ENCODE results near the gene B3GALT2.
A peak's percentile ranks its signal among the peaks of the same experiment; 100 is the strongest.
"Not testable (repeated sequence)": the region's sequence is repeated elsewhere in the genome, so short reads cannot be mapped to it uniquely, and the experiment has no call there.

Gene B3GALT2, protein sequence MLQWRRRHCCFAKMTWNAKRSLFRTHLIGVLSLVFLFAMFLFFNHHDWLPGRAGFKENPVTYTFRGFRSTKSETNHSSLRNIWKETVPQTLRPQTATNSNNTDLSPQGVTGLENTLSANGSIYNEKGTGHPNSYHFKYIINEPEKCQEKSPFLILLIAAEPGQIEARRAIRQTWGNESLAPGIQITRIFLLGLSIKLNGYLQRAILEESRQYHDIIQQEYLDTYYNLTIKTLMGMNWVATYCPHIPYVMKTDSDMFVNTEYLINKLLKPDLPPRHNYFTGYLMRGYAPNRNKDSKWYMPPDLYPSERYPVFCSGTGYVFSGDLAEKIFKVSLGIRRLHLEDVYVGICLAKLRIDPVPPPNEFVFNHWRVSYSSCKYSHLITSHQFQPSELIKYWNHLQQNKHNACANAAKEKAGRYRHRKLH

DNA sequence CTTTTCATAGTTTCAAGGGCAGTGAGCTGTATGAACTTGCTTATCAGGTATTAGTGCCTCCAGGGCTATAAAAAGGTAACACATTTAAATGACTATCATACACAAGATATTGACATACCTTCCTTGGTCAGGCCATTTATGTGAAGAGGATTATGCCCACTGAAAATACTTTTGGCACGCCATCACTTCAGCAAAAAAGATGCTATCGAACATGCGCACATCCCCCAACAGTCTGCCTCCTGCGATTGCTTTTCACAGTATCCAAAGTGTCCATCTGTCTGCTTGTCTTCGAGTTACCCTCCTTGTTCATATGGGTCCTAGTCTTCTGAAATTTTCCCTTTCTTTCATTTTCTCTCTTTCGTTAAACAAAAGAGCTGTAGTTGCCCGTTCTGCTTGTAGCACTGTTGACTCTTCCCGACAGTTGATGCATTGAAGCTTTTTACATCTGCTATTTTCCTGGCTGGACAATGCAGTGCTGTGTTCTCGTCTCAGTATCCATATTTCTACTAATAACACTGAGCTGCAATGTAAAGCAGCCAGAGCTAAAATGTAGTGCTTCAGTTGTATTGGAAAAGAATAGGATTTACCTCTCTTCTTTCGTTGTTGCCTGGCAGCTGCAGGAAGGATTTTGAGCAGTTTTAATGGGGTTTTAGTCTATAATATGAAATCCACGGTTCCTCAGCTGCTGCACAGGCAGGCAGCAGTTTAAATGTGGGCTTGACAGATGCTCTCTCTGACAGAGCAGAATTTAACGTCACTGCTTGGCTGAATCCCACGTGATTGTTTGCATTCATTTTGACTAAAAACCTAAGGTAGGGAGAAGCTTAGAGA lies at the start of gene B3GALT2:
Gene B3GALT2 (minus strand): TSS at position 713 of the 831 bp plus-strand sequence. CDS start 5,051 bp downstream, outside the sequence.
- peak; percentile 50 for DNase-seq (ENCODE audit: low read depth)

DNA sequence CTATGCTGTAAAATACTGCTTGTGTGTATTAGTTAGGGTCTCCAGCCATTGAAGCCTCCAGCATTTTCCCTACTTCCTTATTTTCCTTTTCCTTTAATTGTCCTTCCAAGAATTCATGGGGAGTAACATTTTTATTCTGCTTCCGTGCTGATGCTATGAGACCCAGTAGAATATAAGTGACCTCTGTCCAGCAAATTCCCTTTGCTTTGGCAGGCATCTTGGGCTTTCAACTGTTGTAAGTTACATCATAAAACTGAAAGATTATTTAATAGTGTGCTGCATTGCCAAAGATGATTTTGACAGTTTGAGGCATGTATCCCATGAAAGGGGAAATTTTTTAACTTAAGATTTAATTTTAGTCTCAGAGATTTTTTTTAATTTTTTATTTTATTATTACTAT lies 48.1 kb upstream of the B3GALT2 start:
- DNase-seq (ENCODE audit: low read depth), result no peak

DNA sequence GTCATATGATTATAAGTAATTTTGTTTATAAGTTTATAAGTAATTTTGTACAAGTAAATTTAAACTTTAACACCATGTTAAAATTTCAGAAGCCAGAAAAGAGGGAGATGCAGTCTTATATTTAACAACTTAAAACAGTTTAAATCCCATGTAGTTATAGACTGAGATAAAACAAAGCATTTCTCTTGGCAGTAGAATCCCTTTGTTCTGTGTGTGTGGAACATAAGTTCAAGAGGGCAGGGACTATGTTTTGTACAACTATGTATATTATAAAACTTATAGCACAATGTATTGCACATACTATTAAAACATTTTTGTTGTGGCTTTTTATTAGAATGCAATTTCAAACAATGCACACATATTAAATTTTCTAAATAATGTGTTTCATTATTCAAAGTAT lies 44.7 kb upstream of the B3GALT2 start:
- DNase-seq (ENCODE audit: low read depth), result not testable (repeated sequence)

DNA sequence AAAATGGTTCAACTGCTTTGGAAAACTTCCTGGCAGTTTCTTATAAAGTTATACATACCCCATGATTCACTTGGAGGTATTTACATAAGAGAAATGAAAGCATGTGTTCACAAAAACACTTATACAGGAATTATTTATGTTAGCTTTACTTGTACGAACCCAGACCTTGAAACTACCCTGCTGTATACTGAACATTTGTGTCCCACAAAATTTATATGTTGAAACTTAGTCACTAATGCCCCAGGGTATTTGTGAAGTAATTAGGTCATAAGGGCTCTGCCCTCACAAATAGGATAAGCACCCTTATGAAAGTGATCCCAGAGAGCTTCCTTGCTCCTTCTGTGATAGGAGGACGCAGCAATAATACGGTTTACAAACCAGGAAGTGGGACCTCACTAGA lies 42.7 kb upstream of the B3GALT2 start:
- no peak for DNase-seq (ENCODE audit: low read depth)

DNA sequence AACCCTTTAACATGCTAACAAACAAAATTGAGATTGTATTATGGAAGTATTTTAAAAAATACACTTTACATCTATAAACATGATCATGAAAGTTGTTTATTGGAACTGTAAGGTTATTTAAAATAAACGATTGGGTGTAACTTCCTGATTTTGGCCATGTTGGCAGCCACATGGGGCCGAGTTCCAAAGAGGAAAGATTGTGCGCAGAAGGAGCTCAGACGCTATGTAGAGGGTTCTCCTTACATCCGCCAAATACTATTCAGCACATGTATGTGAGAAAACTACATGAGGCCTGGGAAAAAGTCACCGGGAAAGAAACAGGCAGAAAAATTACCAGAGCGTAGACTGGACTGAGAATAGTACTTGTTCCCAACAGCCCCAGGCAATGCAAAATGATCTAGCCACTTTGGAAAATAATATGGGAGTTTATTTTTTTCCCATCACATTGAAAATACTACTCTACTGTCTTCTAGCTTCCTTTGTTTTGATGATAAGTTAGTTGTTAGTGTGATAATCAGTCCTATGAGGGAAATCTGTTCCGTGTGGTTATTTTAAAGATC lies 35.7 kb upstream of the B3GALT2 start:
- DNase-seq (ENCODE audit: low read depth), result no peak

DNA sequence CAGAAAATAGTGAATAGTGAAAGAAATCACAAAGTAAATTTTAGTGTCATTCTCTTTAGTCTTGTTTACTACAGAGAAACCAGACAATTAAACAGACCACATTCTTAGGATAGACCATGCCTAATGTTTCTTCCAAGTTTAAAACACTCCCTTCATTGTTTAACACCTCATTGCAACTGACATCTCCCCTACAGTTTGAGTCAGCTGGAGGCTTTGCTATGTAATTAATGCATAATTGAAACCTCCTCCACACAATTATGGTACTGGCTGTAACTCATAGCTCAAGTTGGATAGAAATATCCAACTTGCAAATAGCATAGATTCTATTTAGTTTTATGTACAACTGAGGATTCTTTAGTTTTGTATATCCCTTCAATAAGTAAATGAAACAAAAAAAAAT lies 35.2 kb upstream of the B3GALT2 start:
- DNase-seq (ENCODE audit: low read depth), result peak; percentile 15

DNA sequence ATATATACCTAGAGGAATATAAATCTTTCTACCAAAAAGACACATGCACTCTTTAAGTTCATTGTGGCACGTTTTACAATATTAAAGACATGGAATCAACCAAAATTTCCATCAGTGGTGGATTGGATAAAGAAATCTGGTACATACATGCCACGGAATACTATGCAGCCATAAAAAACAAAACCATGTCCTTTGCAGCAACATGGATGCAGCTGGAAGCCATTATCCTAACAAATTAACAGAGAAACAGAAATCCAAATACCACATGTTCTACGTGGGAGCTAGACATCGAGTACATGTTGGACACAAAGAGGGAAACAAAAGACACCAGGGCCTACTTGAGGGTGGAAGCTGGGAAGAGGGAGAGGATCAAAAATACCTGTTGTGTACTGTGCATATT lies 33.0 kb upstream of the B3GALT2 start:
- no peak for DNase-seq (ENCODE audit: low read depth)

DNA sequence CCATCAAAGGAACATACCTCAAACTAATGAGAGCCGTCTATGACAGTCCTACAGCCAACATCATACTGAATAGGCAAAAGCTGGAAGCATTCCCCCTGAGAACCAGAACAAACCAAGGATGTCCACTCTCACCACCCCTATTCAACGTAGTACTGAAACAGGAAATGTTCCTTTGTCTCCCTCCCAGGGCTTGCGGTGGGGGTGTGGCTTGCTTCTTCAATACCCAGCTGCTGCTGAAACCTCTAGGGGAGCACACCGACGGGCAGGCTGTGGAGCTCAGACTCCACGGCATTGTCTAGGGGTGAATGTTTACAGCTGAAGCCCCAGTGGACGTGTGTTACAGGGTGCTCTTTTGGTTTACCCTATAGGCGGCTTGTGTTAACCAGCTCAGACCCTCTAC lies 30.5 kb upstream of the B3GALT2 start:
- DNase-seq (ENCODE audit: low read depth), result no peak

DNA sequence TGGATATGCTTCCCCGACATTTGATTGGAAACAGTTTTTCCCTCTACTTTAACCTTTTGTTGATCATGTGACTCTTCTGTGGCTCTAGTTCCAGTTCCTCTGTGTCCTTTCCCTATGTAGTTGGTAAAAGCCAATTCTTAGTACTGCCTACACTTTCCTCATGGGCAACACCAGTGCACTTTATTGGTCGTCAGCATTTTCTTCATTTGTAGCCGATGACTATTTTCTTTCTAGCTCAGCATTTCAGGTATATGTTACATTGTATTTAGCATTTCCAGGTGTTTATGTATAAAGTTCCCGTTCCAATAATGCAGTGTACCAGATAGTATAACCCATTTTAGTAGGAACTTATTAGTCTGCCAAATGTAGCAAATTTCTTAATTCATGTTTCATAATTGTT lies 27.6 kb upstream of the B3GALT2 start:
- no peak for DNase-seq (ENCODE audit: low read depth)

DNA sequence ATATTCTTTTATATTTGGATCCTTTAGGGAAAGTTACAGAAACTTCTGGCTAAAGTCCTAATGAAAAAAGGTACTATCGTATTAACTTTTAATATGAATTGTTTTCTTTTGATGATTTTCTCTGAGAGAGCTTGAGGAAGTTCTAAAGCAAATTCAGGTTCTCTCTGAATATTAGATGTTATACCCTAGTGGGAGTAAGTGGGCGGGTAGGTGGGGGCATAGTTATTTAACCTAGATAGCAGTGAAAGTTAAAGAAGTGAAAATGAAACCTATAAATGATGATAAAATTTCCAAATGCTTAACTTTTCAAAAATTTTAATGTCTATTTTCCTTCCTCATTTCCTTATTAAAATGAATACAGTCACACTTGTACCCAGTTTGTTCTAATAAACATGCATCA lies 26.2 kb upstream of the B3GALT2 start:
- DNase-seq (ENCODE audit: low read depth), result no peak

DNA sequence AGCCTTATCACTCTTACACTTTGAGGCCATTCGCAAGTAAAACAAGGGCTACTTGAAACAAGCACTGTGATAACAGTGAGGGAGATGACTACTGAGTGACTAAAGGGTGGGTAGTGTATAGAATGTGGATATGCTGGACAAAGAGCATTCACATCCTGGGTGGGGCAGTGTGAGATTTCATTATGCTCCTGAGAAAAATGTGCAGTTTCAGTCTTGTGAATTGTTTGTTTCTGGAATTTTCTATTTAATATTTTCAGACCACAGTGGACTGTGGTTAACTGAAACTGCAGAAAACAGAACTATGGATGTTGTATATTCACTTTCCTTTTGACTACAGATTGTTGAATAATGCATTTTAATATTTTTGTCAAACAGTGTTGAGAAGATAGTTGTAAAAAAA lies 25.1 kb upstream of the B3GALT2 start:
- peak; percentile 73 for DNase-seq (ENCODE audit: low read depth)

DNA sequence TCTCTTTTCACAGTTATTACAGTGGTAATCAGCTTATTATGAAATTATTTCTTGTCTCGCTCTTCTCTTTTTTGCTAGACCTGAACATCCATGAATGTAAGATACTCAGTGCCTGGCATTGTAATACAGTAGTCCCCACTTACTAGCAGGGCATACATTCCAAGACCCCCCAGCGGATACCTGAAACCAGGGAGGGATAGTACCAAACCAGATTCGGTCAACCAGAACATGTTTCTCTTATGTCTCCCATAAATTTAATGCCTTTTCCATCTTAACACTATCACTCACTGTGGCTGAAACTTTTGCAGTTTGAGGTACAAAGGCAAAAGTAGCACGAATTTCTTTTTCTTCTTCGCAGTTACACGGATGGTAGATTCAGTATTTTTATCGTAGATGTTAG lies 24.6 kb upstream of the B3GALT2 start:
- DNase-seq (ENCODE audit: low read depth), result no peak

DNA sequence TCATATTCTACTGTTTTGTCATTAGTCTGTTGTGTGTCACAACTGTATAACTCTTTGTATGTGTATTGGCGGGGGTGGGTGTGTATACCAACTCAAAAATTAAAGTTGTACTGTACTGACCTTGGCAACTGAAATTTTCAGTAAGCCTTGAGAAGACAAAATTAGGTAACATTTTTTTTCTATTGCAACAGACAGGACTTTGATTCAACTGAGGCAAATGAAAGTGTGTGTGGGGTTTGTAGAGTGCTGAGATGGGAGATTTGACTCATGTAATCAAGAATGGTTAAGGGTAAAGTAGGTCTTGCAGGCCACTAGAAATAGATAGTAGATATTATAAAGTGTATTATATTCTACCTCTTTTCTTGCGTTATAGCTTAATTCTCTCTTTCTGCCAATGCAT lies 14.6 kb upstream of the B3GALT2 start:
- no peak for DNase-seq (ENCODE audit: low read depth)

DNA sequence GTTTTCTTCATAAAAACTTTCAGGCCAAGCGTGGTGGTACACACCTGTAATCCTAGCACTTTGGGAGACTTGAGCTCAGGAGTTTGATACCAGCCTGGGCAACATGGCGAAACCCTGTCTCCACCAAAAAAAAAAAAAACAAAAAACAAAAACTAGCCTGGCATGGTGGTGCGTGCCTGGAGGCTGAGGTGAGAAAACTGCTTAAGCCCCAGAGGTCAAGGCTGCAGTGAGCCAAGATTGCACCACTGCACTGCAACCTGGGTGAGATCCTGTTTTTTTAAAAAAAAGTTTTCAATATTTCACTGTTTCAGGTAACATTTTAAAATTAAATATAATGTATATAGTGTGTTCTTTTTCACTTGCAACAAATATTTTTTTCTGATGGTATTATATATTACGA lies 13.5 kb upstream of the B3GALT2 start:
- DNase-seq (ENCODE audit: low read depth), result no peak

DNA sequence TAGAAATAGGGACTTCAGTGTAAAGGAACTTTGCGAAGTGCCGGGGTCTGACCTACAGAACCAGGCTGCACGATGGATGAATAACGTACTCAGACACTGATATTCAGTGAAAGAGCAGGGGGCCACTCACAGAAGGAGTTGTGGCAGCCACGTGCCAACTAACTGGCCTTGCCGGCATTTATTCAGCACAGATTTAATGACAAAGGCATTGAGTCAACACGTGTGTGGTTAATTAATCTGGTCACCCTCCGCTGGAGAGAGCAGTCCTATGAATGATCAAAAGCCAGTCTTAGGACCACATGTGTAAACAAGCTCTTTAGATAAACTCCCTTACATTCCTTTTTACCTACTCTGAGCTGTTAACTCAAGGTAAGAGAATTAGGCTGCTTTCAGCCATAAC lies 6.2 kb upstream of the B3GALT2 start:
- DNase-seq (ENCODE audit: low read depth), result no peak

DNA sequence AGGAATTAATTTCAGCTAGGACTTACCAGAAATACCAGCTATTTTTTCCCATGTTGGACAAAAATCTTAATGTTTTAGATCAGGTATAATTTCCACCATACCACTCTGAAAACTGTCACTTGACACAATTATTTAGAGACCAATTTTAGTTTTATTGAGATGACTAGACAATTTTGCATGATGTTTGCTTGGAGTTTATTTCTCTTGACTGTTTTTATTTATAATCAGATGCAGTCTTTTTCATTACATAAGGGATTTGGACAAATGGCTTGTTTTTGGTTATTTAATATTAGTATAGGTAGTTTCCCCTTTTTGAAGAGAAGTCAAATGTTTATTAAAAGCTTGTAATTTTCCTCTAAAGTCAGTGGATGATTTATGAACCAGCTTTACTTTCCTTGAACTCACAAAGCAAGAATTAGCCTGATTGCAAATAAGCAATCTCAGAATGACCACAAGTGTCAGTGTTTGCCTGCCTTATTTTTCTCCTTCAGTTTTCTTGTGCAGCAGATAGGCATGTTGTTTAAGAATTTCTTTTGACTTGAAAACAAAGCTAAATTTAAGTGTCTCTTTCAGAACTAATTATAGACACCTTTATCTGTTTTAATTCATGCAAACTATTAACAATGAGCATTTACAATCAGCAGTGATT lies 3.8 kb upstream of the B3GALT2 start:
- peak; percentile 76 for DNase-seq (ENCODE audit: low read depth)

DNA sequence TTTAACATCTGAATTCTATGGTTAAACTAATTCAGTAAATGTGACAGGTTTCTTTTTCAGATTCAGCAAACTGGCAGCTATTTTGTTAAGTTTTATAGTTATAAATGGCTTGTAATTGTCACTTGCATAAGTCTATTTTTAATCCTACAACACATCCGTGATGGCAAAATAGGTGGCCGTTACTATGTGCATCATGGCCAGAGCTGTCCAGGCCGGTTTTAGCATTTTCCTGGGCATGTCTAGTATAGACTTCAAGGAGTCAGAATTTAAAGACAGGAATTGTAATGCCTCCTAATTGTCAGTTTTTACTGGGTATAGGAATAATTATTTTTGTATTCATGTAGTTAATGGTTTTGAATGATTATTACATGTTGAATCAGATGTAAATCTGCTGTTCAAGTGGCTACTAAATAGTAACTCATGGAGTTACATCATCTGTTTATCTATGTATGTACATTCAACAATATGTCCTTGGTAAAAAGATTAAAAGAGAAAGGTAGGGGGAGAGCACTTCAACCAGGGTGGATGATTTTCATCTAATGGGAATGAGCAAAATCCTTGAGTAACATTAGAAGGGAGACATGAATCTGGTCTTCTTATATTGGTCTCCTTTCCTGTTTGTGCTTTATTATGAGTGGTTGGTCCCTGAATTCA lies 3.2 kb upstream of the B3GALT2 start:
- DNase-seq (ENCODE audit: low read depth), result no peak

DNA sequence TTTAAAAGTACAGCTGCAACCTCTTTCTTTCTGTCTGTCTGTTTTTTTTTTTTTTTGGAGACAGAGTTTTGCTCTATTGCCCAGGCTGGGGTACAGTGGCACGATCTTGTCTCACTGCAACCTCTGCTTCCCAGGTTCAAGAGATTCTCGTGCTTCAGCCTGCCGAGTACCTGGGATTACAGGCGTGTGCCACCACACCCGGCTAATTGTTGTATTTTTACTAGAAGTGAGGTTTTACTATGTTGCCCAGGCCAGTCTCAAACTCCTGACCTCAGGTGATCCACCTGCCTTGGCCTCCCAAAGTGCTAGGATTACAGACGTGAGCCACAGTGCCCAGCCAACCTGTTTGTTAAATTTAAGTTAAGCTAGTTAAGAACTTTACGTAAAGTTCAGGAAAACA lies 2.5 kb upstream of the B3GALT2 start:
- not testable (repeated sequence) for DNase-seq (ENCODE audit: low read depth)

DNA sequence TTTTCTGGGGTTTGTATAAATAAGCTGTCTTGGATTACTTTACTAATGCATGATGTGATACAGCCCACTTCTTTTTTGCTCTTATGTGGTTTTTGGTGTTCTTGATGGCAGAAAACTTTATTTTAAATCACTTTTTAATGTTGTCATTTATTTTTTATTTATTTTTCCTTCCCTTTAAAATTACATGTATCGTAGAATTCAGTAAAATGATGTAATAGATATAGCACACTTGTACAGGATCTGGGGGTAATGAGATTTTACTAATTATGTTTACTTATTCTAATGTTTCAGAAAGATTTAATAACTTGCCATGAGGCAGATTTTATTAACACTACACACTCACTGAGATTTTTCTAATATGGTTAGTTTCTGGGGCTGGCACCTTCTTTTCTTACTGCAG lies 701 bp upstream of the B3GALT2 start:
- DNase-seq (ENCODE audit: low read depth), result no peak

DNA sequence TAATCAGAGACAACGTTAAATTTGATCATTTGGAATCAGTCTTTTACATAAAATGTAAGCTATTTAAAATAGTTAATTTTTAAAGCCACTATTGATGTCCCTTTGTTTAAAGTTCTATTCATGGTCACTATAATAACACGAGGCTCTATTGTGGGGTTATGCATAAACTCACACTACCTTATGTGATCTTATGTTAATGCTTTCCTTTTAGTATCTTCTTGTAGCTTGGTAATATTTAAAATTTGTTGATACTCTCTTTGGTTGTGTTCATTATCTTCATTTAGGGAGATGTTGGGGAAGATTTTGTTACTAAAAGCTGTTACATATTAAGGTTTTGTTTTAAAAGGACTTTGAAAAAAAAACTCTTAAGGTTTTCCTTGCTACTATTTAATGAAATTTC lies 1.2 kb downstream of the B3GALT2 start:
- no peak for DNase-seq (ENCODE audit: low read depth)

DNA sequence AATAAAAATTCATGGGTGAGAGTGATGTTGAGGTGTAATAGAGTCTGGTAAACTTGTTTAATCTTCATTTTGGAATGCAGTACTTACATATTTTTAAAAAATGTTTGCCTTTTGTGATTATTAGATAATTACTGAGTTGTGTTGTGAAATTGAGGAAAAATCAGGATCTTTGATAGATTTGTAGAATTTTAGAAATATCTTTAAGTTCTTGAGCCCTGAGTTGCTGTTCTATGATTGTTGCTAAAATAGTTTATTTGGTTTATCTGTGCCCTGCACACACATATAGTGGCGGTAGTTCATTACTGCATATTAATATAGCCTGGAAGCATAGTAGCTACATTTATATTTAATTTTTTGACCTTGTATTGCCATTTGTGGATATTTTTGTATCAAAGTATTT lies 1.6 kb downstream of the B3GALT2 start:
- DNase-seq (ENCODE audit: low read depth), result no peak

DNA sequence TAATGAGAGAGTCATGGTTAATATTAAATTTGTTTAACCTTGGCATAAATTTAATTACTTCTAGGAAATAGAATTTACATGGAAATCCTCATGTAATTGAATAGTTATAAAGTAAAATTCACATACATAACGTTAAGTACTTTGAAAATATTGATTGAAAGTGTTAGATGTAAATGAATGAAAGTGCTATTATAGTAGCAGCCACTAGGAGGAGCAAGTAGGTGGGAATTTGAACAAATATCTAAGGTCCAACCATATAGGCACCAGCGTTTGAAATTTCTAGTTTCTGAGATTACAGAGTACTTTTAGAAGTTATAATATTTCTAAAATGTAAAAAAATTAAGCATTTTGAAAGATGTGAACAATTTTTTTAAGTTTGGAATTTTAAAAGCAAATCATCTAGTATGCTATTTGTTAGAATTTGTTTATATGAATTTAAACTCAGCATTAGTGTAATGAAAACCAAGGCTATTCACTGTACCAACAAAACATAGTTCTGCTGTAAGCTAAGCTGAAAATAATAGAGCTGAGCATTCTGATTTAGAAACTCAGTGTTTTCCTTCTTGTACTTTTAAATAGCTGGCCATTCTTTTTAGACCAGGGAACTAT lies 3.3 kb downstream of the B3GALT2 start:
- peak; percentile 47 for DNase-seq (ENCODE audit: low read depth)
